GM12878 (cell line): ENCODE results near the gene RNU6-1. TPM values are rescaled to one million over a fixed set of nuclear protein-coding genes. Genes with fewer than 3 reads are reported as not detected.

ENCODE experiments used
- ATAC-seq: fragments of 200-7000 bp; cut with Tn5 transposase; 3 replicates; pipeline ENCODE4 v1.9.1; 2020; ENCODE audit warnings: mild to moderate bottlenecking, moderate library complexity
- BruUV-seq: library from RNA; stranded (reverse); fragments of 400-500 nt; replicated peaks from 2 replicates; lab custom pipeline; 2021; lab: Mats Ljungman, UMichigan
- CTCF ChIA-PET: fragments of 300-600 bp; sonication (Branson Sonifier 250); formaldehyde crosslinking; extraction: SDS; loops from one replicate; lab custom pipeline; 2021; ENCODE audit warnings: inconsistent platforms; lab: Yijun Ruan, JAX
- POLR2A ChIA-PET: fragments of 350-600 bp; formaldehyde crosslinking; extraction: SDS; loops from one replicate; lab custom pipeline; 2021; ENCODE audit warnings: inconsistent platforms; lab: Charles Lee
- RAD21 ChIA-PET: fragments of 300-600 bp; sonication (Branson Sonifier 250); formaldehyde crosslinking; loops from one replicate; lab custom pipeline; 2023; ENCODE audit warnings: antibody characterized with exemption; ENCODE audit not compliant: unreplicated experiment; lab: Charles Lee
- SMC1A ChIA-PET: fragments of 300-600 bp; sonication (Branson Sonifier 250); formaldehyde crosslinking; loops from one replicate; lab custom pipeline; 2023; ENCODE audit not compliant: unreplicated experiment, uncharacterized antibody; lab: Charles Lee
- DNase-seq: peaks from one replicate; pipeline ENCODE4 v3.0.0-alpha.2; 2011; ENCODE audit warnings: low read depth, low spot score
- FAIRE-seq: peaks from 3 replicates; lab custom pipeline; 2011; peaks lifted over from hg19 to GRCh38; lab: Jason Lieb, UNC
- H2AFZ ChIP-seq: 2 replicates; pipeline ENCODE4 v1.6.0; 2011; ENCODE audit warnings: low read depth, low read length, control low read depth; ENCODE audit not compliant: control insufficient read depth
- H3K27ac ChIP-seq: 2 replicates; pipeline ENCODE4 v1.5.1; 2011; ENCODE audit warnings: control low read depth; ENCODE audit not compliant: control insufficient read depth, insufficient read depth
- H3K27me3 ChIP-seq, 2 experiments: replicated peaks in 1 of 2; 2 replicates each; pipeline versions ENCODE4 v1.6.0 to v1.6.1; 2011; ENCODE audit warnings: low read length in 1 of 2; ENCODE audit not compliant: control insufficient read depth in 2 of 2, insufficient read depth in 2 of 2
- H3K36me3 ChIP-seq, 2 experiments: 2 replicates each; pipeline ENCODE4 v1.5.1; 2011; ENCODE audit warnings: low read length in 1 of 2; ENCODE audit not compliant: control insufficient read depth in 2 of 2, insufficient read depth in 2 of 2
- H3K4me1 ChIP-seq: 2 replicates; pipeline ENCODE4 v1.6.1; 2011; ENCODE audit warnings: mild to moderate bottlenecking, low read length, moderate library complexity, mixed read lengths; ENCODE audit not compliant: control insufficient read depth, insufficient read depth
- H3K4me2 ChIP-seq: 2 replicates; pipeline ENCODE4 v1.6.0; 2011; ENCODE audit warnings: control low read depth; ENCODE audit not compliant: control insufficient read depth, insufficient read depth
- H3K4me3 ChIP-seq: fragments of 200-600 bp; sonication (generic); 2 replicates; pipeline ENCODE4 v1.5.1; 2016
- H3K79me2 ChIP-seq: 2 replicates; pipeline ENCODE4 v1.6.0; 2011; ENCODE audit warnings: low read length; ENCODE audit not compliant: control insufficient read depth, insufficient read depth
- H3K9ac ChIP-seq: 2 replicates; pipeline ENCODE4 v1.8.0; 2011; ENCODE audit warnings: low read length, control low read depth, mixed read lengths; ENCODE audit not compliant: control insufficient read depth, insufficient read depth
- H3K9me3 ChIP-seq: replicated peaks from 3 replicates; pipeline ENCODE4 v1.5.1; 2011; ENCODE audit warnings: mild to moderate bottlenecking, low read length; ENCODE audit not compliant: control insufficient read depth, insufficient read depth
- H4K20me1 ChIP-seq: 2 replicates; pipeline ENCODE4 v1.6.0; 2011; ENCODE audit not compliant: control insufficient read depth, insufficient read depth
- BHLHE40 ChIP-seq, 2 experiments: fragments of 450-650 bp in 1 of 2; IDR thresholded peaks; 2 replicates each; pipeline ENCODE4 v1.6.1; 2011 to 2017; ENCODE audit warnings: low read depth in 2 of 2, borderline replicate concordance in 1 of 2, improper control_type of control experiment in 1 of 2, low read length in 1 of 2, mild to moderate bottlenecking in 1 of 2
- PAX5 ChIP-seq: IDR thresholded peaks from 2 replicates; pipeline ENCODE4 v1.6.1; 2011; ENCODE audit warnings: low read depth, low read length, borderline replicate concordance
- SMAD5 ChIP-seq: IDR thresholded peaks from 2 replicates; pipeline ENCODE4 v1.6.1; 2016; ENCODE audit warnings: antibody characterized with exemption, low read depth
- SP1 ChIP-seq: IDR thresholded peaks from one replicate; pipeline ENCODE4 v1.6.1; 2011; ENCODE audit warnings: low read depth, low read length
- SUZ12 ChIP-seq: fragments of 200-600 bp; sonication (generic); IDR thresholded peaks from one replicate; pipeline ENCODE4 v1.6.1; 2018; ENCODE audit warnings: antibody characterized with exemption, mild to moderate bottlenecking; ENCODE audit not compliant: unreplicated experiment
- YY1 ChIP-seq: IDR thresholded peaks from 2 replicates; pipeline ENCODE4 v1.6.1; 2011; ENCODE audit warnings: low read depth, mild to moderate bottlenecking, low read length
- WGBS: methylation state at CpG from one replicate; pipeline ENCODE4 v1.1.6; 2016; ENCODE audit warnings: low lambda C conversion rate; ENCODE audit not compliant: insufficient replicate concordance, insufficient coverage; ENCODE audit errors: missing lambda C conversion rate; 5-methylcytosine and 5-hydroxymethylcytosine counted together
- in situ Hi-C: fragments of 300-500 bp; cut with MboI; formaldehyde crosslinking; loops from 9 replicates; pipeline ENCODE4 v1.14.3; 2018; ENCODE audit warnings: mixed read lengths
- intact Hi-C: fragments of 100-400 bp; cut with micrococcal nuclease; formaldehyde crosslinking; loops from one replicate; pipeline ENCODE4 v1.14.2; 2022; ENCODE audit not compliant: unreplicated experiment
- polyA plus RNA-seq, 11 experiments: library from polyadenylated mRNA; depleted of rRNA in 4 of 11; unstranded in 6 of 11; stranded (reverse) in 5 of 11; fragments of >200 nt; fragmentation: Nextera tagmentation in 4 of 11; fragmentation: Illumina TruSeq in 1 of 11; extraction: Ambion mirVana in 4 of 11; extraction: Trizol in 1 of 11; gene quantifications; 1 replicate in 1 of 11; 2 replicates in 10 of 11; pipeline versions ENCODE4 v1.2.1 to v1.2.3, GENCODE V29; 2011 to 2016; ENCODE audit warnings: inconsistent platforms in 2 of 11, missing spikeins in 2 of 11, low read depth in 1 of 11
- total RNA-seq, 4 experiments: library from RNA; depleted of rRNA in 3 of 4; stranded (reverse); fragments of >200 nt in 3 of 4; fragmentation: Illumina TruSeq in 1 of 4; extraction: Trizol in 1 of 4; gene quantifications; 2 replicates each; pipeline versions ENCODE4 v1.2.1 to v1.2.3, GENCODE V29; 2013 to 2021
- TF ChIP-seq, protein P1 (sequence below): IDR thresholded peaks from 2 replicates; pipeline ENCODE4 v1.6.1; 2012; ENCODE audit warnings: mild to moderate bottlenecking, low read depth, low read length

Gene RNU6-1
- total and polyA plus RNA-seq, 10 of the 15 experiments (the other 5 are each of a cell fraction or from before 2014, with no cell fraction given) = not detected

DNA sequence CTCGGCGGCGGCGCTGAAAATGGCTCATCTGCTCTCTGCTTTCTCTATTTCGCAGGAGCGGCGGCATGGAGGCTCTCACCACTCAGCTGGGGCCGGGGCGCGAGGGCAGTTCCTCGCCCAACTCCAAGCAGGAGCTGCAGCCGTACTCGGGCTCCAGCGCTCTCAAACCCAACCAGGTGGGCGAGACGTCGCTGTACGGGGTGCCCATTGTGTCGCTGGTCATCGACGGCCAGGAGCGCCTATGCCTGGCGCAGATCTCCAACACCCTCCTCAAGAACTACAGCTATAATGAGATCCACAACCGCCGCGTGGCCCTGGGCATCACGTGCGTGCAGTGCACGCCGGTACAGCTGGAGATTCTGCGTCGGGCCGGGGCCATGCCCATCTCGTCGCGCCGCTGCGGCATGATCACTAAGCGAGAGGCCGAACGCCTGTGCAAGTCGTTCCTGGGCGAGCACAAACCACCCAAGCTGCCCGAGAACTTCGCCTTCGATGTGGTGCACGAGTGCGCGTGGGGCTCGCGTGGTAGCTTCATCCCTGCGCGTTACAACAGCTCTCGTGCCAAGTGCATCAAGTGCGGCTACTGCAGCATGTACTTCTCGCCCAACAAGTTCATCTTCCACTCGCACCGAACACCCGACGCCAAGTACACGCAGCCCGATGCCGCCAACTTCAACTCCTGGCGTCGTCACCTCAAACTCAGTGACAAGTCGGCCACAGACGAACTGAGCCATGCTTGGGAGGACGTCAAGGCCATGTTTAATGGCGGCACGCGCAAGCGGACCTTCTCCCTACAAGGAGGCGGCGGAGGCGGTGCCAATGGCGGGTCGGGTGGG, 13.7 kb downstream of the RNU6-1 start:
- no peak overlapping the region for H3K9ac ChIP-seq
- ChIA-PET RAD21 (no interaction called here), SMC1A (no interaction called here)
- no peak overlapping the region for H3K4me2 ChIP-seq
- BruUV-seq = no TSS peak
- no peak for FAIRE-seq
- TF ChIP-seq SMAD5 = no peak
- 0 out of 2 replicates have a peak, but pooled peaks have one; percentile 10 for TF ChIP-seq YY1
- TF ChIP-seq, all 136 proteins: peak for 1
- ChIA-PET CTCF (interaction anchor here (0.7 kb wide), 1 partner anchor 9 kb away, joined by 4 read pairs; no protein-coding TSS in a partner anchor), POLR2A (interaction anchor here (0.5 kb wide), 1 partner anchor 27 kb away, joined by 4 read pairs; no protein-coding TSS in a partner anchor)
- Histone ChIP-seq H3K9me3 (peaks cover 7% of the 10 kb centered on the region; the same call in 1 of the 3 replicates), H3K27ac (no peak overlapping the region), H3K27me3 (peaks cover 29 to 39% of the 10 kb centered on the region in 2 experiments), H3K79me2 (no peaks in the 10 kb centered on the region), H3K4me3 (no peak overlapping the region), H3K36me3 (no peaks in the 10 kb centered on the region), H2AFZ (no peak overlapping the region), H3K4me1 (no peaks in the 10 kb centered on the region), H4K20me1 (no peaks in the 10 kb centered on the region)
- intact Hi-C loops (no loop called here), in situ Hi-C loops (no loop called here)
- 68% methylated on average over 71 of the region's 77 CpGs for WGBS
- no peak for DNase-seq
- no peak for ATAC-seq

DNA sequence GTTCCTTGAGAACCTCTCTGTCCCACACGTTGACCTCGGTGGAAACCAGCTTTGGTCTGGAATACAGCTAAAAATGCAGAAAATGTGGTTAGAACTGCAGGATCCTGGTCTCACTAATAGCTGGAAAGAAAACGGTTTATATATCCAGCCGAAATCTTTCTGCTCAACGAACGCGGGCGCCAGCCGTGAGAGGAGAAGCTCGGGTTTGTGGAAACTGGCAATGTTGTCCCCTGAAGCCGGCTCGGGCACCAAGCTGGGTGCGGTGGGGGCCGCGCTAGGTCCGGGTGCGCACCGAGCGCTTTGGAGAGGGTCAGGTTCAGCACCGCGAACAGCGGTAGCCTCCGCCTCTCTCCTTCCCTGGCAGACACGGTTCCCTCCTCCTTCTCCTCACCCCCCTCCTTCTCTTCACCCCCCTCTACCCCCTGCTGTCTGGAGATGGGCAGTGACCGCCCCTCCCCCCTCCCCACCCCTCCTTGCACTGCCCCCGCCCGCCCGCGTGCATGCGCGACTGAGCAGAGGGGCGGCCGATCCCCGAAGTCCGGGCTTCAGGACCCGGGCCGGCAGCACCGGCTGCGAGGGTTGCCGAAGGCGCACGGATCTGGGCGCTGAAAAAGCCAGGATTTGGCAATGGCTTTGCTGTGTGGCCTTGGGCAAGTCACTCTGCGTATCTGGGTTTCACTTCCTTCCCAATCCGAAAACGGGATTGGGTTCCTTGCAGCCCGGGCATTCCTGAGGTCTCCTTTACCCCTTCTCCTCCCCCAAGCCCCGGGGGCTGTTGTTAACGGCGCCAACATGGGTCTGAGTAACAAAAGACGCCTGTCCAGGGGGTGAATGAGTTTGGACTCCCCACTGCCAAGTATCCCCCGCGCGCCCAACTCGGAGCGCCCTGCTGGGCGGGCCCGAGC, 14.6 kb downstream of the RNU6-1 start, which contains the start of gene SKOR1:
TSS of gene SKOR1 (plus strand) at position 534 of the 905 bp plus-strand sequence. CDS start at position 628, 94 bp downstream.
- H2AFZ ChIP-seq = no peak within 1 kb of the TSS
- CTCF ChIA-PET = interaction anchor here (0.7 to 2.4 kb wide), 4 partner anchors 10 to 324 kb away, joined by 3 to 5 read pairs (median 4); no protein-coding TSS in a partner anchor
- SMC1A ChIA-PET = interaction anchor here (0.6 kb wide), 1 partner anchor 27 kb away, joined by 4 read pairs; no protein-coding TSS in a partner anchor
- H3K79me2 ChIP-seq = no peaks in the 10 kb centered on the region
- BruUV-seq = no TSS peak
- H3K27ac ChIP-seq = no peak within 1 kb of the TSS
- H3K36me3 ChIP-seq = no peaks in the 10 kb centered on the region
- H3K4me3 ChIP-seq = no peak within 1 kb of the TSS
- no peak within 1 kb of the TSS for H3K9ac ChIP-seq
- intact Hi-C loops = no loop called here
- TF ChIP-seq, protein P1, sequence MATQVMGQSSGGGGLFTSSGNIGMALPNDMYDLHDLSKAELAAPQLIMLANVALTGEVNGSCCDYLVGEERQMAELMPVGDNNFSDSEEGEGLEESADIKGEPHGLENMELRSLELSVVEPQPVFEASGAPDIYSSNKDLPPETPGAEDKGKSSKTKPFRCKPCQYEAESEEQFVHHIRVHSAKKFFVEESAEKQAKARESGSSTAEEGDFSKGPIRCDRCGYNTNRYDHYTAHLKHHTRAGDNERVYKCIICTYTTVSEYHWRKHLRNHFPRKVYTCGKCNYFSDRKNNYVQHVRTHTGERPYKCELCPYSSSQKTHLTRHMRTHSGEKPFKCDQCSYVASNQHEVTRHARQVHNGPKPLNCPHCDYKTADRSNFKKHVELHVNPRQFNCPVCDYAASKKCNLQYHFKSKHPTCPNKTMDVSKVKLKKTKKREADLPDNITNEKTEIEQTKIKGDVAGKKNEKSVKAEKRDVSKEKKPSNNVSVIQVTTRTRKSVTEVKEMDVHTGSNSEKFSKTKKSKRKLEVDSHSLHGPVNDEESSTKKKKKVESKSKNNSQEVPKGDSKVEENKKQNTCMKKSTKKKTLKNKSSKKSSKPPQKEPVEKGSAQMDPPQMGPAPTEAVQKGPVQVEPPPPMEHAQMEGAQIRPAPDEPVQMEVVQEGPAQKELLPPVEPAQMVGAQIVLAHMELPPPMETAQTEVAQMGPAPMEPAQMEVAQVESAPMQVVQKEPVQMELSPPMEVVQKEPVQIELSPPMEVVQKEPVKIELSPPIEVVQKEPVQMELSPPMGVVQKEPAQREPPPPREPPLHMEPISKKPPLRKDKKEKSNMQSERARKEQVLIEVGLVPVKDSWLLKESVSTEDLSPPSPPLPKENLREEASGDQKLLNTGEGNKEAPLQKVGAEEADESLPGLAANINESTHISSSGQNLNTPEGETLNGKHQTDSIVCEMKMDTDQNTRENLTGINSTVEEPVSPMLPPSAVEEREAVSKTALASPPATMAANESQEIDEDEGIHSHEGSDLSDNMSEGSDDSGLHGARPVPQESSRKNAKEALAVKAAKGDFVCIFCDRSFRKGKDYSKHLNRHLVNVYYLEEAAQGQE = peak; percentile 68
- no peak for TF ChIP-seq PAX5
- no peak for TF ChIP-seq SP1
- TF ChIP-seq SUZ12 = no peak
- TF ChIP-seq BHLHE40 (IDR thresholded peaks at IDR 0.05; ENCODE audit: borderline replicate concordance in 1 of 2, low read depth in 2 of 2, low read length in 1 of 2) = no peak
- no peak for ATAC-seq
- 24% methylated on average over 49 of the region's 58 CpGs for WGBS
- H4K20me1 ChIP-seq = no peaks in the 10 kb centered on the region
- peak within 1 kb of the TSS; percentile 55; the same call in 1 of the 2 replicates for H3K4me2 ChIP-seq
- RAD21 ChIA-PET = interaction anchor here (0.9 to 1.1 kb wide), 2 partner anchors 81 to 324 kb away, joined by 3 read pairs; no protein-coding TSS in a partner anchor
- no peak for DNase-seq
- FAIRE-seq = no peak
- H3K9me3 ChIP-seq = peaks cover 7% of the 10 kb centered on the region; the same call in 1 of the 3 replicates
- H3K27me3 ChIP-seq = peaks cover 33 to 39% of the 10 kb centered on the region in 2 experiments
- in situ Hi-C loops = no loop called here
- no peaks in the 10 kb centered on the region for H3K4me1 ChIP-seq
- POLR2A ChIA-PET = no interaction called here
